Neural cell (in vitro differentiated cells): ENCODE measurements around the gene MRPL3.

ENCODE experiments used
- EP300 ChIP-seq: fragments of 450-650 bp; conservative IDR thresholded peaks from 2 replicates; pipeline ENCODE4 v1.6.1; 2014; ENCODE audit warnings: antibody characterized with exemption, mild to moderate bottlenecking, moderate library complexity; ENCODE audit not compliant: poor library complexity, severe bottlenecking
- EZH2 ChIP-seq: fragments of 200-600, 300-800 bp; shearing (Covaris generic), sonication (generic); IDR thresholded peaks from 2 replicates; pipeline ENCODE4 v1.6.1; 2014; ENCODE audit warnings: antibody characterized with exemption, low read length, borderline replicate concordance, mild to moderate bottlenecking; ENCODE audit not compliant: insufficient read depth, poor library complexity, severe bottlenecking
- POLR2AphosphoS5 ChIP-seq: IDR thresholded peaks from 2 replicates; pipeline ENCODE4 v1.6.1; 2012
- RAD21 ChIP-seq: fragments of 450-650 bp; conservative IDR thresholded peaks from 2 replicates; pipeline ENCODE4 v1.6.1; 2014; ENCODE audit warnings: antibody characterized with exemption, mild to moderate bottlenecking, moderate library complexity
- SMC3 ChIP-seq: fragments of 450-650 bp; conservative IDR thresholded peaks from 2 replicates; pipeline ENCODE4 v1.6.1; 2014; ENCODE audit warnings: antibody characterized with exemption, mild to moderate bottlenecking, moderate library complexity; ENCODE audit not compliant: poor library complexity
- TAF1 ChIP-seq: IDR thresholded peaks from 2 replicates; pipeline ENCODE4 v1.6.1; 2012; ENCODE audit warnings: low read depth
- TF ChIP-seq, protein P1 (sequence below): fragments of 450-650 bp; IDR thresholded peaks from 2 replicates; pipeline ENCODE4 v1.5.1; 2014; ENCODE audit warnings: antibody characterized with exemption, mild to moderate bottlenecking, moderate library complexity; ENCODE audit not compliant: poor library complexity, severe bottlenecking
- TF ChIP-seq, protein P2 (sequence below): IDR thresholded peaks from 2 replicates; pipeline ENCODE4 v1.6.1; 2012; ENCODE audit warnings: borderline replicate concordance

DNA sequence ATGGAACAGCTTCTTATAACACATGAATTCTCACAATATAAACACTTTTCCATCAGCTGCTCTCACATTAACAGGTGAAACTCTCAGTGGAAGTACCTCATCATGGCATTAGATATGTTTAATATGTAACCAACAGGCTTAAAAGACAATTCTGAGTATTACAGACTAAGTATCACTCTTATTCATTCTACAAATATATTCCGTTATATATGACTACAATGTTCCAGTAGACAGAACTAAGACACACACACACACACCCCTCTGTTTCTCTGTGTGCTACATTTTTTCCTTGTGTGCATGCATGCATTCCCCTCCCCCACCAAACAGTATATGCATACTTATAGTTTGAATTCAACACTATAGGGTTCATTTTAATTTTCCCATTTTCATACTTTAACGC lies 32.4 kb downstream of the MRPL3 start:
- TF ChIP-seq, protein P1, sequence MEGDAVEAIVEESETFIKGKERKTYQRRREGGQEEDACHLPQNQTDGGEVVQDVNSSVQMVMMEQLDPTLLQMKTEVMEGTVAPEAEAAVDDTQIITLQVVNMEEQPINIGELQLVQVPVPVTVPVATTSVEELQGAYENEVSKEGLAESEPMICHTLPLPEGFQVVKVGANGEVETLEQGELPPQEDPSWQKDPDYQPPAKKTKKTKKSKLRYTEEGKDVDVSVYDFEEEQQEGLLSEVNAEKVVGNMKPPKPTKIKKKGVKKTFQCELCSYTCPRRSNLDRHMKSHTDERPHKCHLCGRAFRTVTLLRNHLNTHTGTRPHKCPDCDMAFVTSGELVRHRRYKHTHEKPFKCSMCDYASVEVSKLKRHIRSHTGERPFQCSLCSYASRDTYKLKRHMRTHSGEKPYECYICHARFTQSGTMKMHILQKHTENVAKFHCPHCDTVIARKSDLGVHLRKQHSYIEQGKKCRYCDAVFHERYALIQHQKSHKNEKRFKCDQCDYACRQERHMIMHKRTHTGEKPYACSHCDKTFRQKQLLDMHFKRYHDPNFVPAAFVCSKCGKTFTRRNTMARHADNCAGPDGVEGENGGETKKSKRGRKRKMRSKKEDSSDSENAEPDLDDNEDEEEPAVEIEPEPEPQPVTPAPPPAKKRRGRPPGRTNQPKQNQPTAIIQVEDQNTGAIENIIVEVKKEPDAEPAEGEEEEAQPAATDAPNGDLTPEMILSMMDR, result no peak
- TF ChIP-seq, protein P2, sequence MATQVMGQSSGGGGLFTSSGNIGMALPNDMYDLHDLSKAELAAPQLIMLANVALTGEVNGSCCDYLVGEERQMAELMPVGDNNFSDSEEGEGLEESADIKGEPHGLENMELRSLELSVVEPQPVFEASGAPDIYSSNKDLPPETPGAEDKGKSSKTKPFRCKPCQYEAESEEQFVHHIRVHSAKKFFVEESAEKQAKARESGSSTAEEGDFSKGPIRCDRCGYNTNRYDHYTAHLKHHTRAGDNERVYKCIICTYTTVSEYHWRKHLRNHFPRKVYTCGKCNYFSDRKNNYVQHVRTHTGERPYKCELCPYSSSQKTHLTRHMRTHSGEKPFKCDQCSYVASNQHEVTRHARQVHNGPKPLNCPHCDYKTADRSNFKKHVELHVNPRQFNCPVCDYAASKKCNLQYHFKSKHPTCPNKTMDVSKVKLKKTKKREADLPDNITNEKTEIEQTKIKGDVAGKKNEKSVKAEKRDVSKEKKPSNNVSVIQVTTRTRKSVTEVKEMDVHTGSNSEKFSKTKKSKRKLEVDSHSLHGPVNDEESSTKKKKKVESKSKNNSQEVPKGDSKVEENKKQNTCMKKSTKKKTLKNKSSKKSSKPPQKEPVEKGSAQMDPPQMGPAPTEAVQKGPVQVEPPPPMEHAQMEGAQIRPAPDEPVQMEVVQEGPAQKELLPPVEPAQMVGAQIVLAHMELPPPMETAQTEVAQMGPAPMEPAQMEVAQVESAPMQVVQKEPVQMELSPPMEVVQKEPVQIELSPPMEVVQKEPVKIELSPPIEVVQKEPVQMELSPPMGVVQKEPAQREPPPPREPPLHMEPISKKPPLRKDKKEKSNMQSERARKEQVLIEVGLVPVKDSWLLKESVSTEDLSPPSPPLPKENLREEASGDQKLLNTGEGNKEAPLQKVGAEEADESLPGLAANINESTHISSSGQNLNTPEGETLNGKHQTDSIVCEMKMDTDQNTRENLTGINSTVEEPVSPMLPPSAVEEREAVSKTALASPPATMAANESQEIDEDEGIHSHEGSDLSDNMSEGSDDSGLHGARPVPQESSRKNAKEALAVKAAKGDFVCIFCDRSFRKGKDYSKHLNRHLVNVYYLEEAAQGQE, result no peak
- no peak for TF ChIP-seq EZH2
- TF ChIP-seq TAF1, result no peak
- TF ChIP-seq EP300, result no peak
- no peak for TF ChIP-seq POLR2AphosphoS5
- no peak for TF ChIP-seq RAD21
- TF ChIP-seq SMC3, result no peak
